Astrocyte (in vitro differentiated cells and primary cell): ENCODE measurements around the gene KRT71.

Experiments used
- EZH2 ChIP-seq: IDR thresholded peaks from 2 replicates; pipeline ENCODE4 v1.6.1; 2012; ENCODE audit warnings: mild to moderate bottlenecking, low read length, inconsistent platforms; ENCODE audit not compliant: insufficient read depth
- TF ChIP-seq, protein P1 (sequence below): IDR thresholded peaks from 2 replicates; pipeline ENCODE4 v1.5.1; 2011; ENCODE audit warnings: low read depth, mild to moderate bottlenecking, inconsistent platforms, low read length, moderate library complexity; ENCODE audit not compliant: insufficient read depth

DNA sequence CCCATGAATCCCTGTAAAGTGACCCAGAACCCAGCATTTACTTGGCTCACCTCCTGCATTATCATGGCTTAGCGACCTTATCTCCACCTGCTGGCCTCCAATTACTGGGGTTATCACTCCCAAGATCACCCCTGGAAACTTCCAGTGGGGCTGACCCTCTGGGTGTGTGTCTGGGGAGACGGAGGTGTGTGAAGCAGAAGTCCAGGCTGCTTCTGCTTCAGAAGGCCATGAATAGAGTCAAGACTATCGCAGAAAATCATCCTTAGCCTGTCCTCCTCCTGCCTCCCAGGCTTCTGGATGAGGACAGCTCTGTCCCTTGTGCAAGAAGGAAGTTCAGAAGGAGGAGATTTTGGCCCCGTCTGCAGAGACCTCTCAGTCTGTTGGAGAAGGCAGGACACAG is 48.7 kb upstream of the KRT71 start:
- TF ChIP-seq, protein P1, sequence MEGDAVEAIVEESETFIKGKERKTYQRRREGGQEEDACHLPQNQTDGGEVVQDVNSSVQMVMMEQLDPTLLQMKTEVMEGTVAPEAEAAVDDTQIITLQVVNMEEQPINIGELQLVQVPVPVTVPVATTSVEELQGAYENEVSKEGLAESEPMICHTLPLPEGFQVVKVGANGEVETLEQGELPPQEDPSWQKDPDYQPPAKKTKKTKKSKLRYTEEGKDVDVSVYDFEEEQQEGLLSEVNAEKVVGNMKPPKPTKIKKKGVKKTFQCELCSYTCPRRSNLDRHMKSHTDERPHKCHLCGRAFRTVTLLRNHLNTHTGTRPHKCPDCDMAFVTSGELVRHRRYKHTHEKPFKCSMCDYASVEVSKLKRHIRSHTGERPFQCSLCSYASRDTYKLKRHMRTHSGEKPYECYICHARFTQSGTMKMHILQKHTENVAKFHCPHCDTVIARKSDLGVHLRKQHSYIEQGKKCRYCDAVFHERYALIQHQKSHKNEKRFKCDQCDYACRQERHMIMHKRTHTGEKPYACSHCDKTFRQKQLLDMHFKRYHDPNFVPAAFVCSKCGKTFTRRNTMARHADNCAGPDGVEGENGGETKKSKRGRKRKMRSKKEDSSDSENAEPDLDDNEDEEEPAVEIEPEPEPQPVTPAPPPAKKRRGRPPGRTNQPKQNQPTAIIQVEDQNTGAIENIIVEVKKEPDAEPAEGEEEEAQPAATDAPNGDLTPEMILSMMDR: no peak
- no peak for TF ChIP-seq EZH2
